GM21360 (cell line): ENCODE data around the gene NXT1.
A peak's percentile ranks its signal among the peaks of the same experiment; 100 is the strongest.
"Not testable (repeated sequence)": the region's sequence is repeated elsewhere in the genome, so short reads cannot be mapped to it uniquely, and the experiment has no call there.

Experiments
- ATAC-seq: cut with Tn5 transposase; IDR thresholded peaks from one replicate; pipeline ENCODE4 v1.9.1; 2021; ENCODE audit warnings: mild to moderate bottlenecking, moderate library complexity; ENCODE audit not compliant: unreplicated experiment

Gene NXT1

GRCh38 chr20:23350196-23350903 is at the start of gene NXT1:
Gene NXT1, plus strand, starts transcription at chr20:23350791. Its CDS starts 3,251 bp downstream, at chr20:23354042.
- peak; percentile 74 for ATAC-seq

- no peak for ATAC-seq
Observed at GRCh38 chr20:23301436-23302050, 49.0 kb upstream of the NXT1 start.

GRCh38 chr20:23302386-23302785 is 48.2 kb upstream of the NXT1 start:
- ATAC-seq = no peak

GRCh38 chr20:23302801-23303200 is 47.8 kb upstream of the NXT1 start:
- ATAC-seq = no peak

DNA sequence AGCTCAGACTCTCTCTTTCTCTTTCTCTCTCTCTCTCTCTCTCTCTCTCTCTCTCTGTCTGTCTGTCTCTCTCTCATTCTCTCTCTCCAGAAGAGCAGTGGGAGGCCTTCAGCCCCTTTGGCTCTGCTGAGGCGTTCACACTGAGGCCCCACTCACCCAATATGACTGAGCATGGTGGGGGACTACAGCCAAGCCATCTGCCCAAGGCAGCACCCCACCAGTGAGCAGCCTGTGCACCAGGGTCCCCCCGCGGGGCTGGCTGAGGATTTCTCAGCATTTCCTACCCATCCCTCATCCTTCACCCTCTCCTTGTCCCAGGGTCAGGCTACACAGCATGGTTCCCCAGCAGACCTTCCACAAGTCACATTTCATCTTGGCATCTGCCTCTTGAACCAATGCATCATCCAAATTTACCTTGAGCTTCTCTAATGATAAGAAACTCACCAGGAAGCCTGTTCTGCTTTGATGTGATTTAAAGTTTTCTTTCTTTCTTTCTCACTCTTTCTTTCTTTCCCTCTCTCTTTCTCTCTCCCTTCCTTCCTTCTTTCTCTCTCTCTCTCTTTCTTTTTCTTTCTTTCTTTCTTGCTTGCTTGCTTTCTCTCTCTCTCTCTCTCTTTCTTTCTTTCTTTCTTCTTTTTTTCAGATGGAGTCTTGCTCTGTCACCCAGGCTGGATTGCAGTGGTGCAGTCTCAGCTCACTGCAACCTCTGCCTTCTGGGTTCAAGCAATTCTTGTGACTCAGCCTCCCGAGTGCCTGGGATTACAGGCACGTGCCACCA is 47.1 kb upstream of the NXT1 start:
- no peak for ATAC-seq

DNA sequence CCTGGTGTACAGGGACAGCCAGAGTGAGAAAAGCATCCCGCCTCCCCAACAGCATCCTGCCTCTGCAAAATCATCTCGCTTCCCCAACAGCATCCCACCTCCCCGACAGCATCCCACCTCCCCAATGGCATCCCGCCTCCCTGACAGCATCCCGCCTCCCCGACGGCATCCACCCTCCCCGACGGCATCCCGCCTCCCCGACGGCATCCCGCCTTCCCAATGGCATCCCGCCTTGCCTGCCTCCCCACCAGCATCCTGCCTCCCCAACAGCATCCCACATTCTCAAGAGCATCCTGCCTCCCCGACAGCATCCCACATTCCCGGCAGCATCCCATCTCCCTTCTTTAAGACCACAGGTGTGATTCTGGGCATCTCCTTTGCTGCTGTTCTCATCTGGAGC is 46.0 kb upstream of the NXT1 start:
- no peak for ATAC-seq

DNA sequence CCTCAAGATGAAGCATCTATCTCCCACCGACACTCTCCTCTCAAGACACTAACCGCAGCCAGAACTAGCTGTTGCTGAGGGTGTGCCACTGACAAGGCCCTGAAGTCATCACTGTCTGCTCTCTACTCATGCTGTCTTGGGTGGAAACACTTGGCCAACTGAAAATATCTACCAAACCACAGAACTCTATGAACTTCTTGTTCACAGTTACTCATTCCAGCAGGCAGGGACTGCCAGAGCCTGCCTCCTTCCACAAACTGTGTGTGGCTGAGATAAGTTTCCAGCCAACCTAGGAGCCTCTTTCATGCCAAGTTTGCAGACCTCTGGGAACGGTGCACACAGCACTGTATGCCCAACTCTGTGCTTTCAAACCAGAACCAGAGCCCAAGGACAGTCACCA is 45.5 kb upstream of the NXT1 start:
- ATAC-seq = no peak

- ATAC-seq = not testable (repeated sequence)
Observed at GRCh38 chr20:23307393-23307792, 43.2 kb upstream of the NXT1 start.

DNA sequence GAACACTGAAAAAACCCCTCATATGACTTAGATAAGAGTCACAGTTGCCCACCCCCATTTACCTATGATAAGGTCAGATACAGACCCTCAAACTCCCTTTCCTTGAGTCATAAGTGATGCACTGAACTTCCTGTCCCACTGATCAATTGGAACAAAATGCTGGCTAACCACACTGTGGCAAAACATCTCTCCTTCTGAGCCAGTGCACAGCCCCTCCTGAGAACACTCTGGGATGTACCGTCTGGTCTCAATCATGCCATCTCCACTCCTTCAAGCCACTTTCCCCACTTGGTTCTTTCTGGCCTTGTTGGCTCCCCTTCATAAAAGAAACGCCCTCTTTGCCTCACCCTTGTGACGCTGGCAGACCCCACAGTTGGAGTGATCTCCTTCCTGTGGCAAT is 42.6 kb upstream of the NXT1 start:
- ATAC-seq = no peak

- no peak for ATAC-seq
Observed at GRCh38 chr20:23308908-23309307, 41.7 kb upstream of the NXT1 start.

DNA sequence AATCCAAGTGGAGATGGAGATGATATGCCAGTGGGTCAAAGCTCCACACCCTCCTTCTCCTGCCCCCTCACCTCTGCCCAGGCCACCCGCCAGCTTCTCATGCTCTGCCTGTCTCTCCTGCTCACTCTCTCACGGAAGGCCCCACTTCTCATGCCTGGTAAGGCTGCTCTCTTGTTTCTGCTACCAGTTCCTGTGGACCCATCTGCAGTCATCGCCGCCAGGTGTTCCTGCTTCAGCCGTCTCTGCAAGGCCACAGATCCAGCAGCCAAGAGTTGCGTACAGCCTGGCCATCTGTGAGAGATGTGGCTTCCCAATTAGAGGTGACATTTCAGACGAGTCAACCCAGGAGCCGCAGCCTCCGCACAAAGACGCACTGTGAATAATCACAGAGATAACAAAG is 40.8 kb upstream of the NXT1 start:
- ATAC-seq = no peak

DNA sequence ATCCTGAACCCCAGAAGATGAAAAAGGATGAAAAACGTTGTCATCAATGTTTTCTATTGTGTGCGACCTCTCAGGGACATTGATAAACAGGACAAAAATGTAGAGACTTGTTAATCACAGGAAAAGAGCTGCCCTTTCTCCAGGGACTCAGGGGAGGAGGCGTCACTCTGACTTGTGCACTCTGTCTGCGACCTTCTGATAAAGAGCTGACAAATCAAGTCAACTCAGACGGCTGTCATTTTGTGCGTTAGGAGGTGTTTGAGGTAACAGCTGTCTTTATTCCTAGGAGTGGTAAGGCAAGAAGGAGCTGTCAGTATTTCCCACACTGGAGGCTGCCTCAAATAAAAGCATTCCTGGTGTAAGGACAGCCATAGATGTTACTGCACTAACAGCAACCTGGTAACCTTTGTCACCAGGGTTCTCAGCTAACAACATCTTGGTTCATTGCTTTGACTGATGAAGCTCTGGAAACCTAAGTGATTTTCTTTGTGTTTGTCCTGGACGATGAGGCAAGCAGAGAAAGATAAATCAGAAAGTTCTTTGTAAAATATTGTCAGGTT is 38.6 kb upstream of the NXT1 start:
- ATAC-seq = no peak

DNA sequence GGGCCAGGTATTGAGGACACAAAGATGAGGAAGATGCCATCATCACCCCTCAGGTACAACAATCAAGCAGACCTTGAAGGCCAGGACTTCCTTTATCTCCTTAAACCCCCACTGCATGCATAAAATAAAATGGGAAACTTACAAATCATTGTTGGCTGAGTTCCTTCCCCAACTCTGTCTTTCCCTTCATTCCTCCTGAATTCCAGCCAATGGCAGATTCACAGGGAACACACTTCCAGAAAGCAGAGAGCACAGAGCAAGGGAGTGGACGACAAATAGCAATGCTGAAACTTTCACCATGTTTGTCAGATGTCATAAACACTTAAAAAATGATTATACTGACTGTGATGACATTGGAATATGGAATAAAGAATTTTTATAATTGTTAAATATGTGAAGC is 37.3 kb upstream of the NXT1 start:
- ATAC-seq = no peak

- no peak for ATAC-seq
Observed at GRCh38 chr20:23314699-23315098, 35.9 kb upstream of the NXT1 start.

GRCh38 chr20:23315099-23315498 is 35.5 kb upstream of the NXT1 start:
- ATAC-seq = no peak

DNA sequence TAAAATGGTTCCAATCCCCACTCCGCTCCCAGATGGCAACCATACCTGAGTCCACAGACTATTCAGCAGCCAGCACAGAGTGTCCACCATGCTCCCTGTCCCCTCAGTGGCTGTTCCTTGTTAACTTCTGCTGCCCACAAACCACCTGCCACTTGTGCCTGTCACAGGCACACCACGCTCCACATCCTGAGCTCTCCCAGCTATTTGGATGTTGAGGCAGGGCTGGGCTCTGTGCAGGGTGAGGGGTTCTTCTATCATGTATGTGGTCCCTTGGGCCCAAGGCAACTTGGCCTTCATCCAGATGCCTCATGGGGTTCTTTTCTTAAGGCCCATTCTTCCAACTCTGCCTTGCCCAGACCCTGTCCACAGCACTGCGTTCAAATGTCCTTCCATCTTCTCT is 34.0 kb upstream of the NXT1 start:
- ATAC-seq = no peak

- no peak for ATAC-seq
Observed at GRCh38 chr20:23317081-23317480, 33.5 kb upstream of the NXT1 start.

DNA sequence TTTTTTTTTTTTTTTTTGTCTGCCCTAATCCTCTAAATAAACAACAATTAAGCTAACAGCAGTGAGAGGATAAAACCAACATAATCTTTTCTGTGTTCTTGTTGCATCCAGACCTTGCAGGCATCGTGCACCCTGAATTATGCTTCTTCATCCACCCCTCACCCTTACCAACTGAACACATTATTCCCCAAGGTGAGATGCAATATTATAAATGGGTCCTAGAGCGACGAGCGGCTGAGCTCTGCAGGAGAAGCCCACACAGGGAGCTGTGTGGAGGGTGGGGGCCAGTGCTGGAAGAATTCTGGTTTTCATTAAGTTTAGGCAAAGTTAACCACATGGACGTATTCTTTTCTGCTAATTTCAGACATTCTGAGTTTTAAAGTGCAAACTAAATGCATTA is 32.2 kb upstream of the NXT1 start:
- no peak for ATAC-seq

- ATAC-seq = no peak
Observed at GRCh38 chr20:23320317-23320716, 30.3 kb upstream of the NXT1 start.

GRCh38 chr20:23325107-23325506 is 25.5 kb upstream of the NXT1 start:
- ATAC-seq = no peak

DNA sequence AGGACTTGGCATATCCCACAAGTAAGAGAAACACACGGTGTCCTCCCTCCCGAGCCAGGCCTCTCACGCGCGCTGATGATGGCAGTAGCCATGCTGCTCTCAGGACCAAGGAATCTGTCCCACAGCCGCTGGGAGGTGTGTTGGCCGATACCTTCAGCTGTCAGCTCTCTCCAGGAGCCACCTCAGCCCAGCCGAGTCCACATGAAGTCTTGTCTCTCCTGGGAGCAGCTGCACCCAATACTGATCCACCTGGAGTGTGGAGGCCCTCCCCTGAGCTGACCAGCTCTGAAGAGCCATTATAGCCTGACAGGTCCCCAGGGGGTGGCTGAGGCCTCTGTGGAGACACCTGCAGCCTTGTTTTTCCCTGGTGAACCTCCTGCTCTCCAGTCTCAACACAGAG is 23.8 kb upstream of the NXT1 start:
- ATAC-seq = no peak
